GM19324 (cell line): ENCODE data around the gene PPARG.

Source experiments
- ATAC-seq: cut with Tn5 transposase; IDR thresholded peaks from one replicate; pipeline ENCODE4 v1.9.1; 2021; ENCODE audit warnings: mild to moderate bottlenecking, moderate library complexity; ENCODE audit not compliant: unreplicated experiment, low FRiP score

Gene PPARG

GRCh38 chr3:12339701-12340480 lies 51.0 kb downstream of the PPARG start:
- no peak for ATAC-seq

- ATAC-seq, result no peak
Observed at GRCh38 chr3:12340506-12340905, 51.6 kb downstream of the PPARG start.

- no peak for ATAC-seq
Observed at GRCh38 chr3:12342151-12342550, 53.3 kb downstream of the PPARG start.

- ATAC-seq, result no peak
Observed at GRCh38 chr3:12343047-12343501, 54.2 kb downstream of the PPARG start.

GRCh38 chr3:12345141-12345561 lies 56.3 kb downstream of the PPARG start:
- ATAC-seq, result no peak

- ATAC-seq, result no peak
Observed at GRCh38 chr3:12345584-12346494, 57.0 kb downstream of the PPARG start.

GRCh38 chr3:12347301-12347700 lies 58.4 kb downstream of the PPARG start:
- no peak for ATAC-seq

GRCh38 chr3:12349895-12350811 lies 61.3 kb downstream of the PPARG start:
- no peak for ATAC-seq

- ATAC-seq, result no peak
Observed at GRCh38 chr3:12351145-12351544, 62.3 kb downstream of the PPARG start.

- no peak for ATAC-seq
Observed at GRCh38 chr3:12352253-12352652, 63.4 kb downstream of the PPARG start.

GRCh38 chr3:12352755-12353154 lies 63.9 kb downstream of the PPARG start:
- ATAC-seq, result no peak

- no peak for ATAC-seq
Observed at GRCh38 chr3:12353796-12354525, 65.1 kb downstream of the PPARG start.

GRCh38 chr3:12356175-12356574 lies 67.3 kb downstream of the PPARG start:
- no peak for ATAC-seq

- no peak for ATAC-seq
Observed at GRCh38 chr3:12356996-12357395, 68.1 kb downstream of the PPARG start.

GRCh38 chr3:12357456-12357855 lies 68.6 kb downstream of the PPARG start:
- ATAC-seq, result no peak

GRCh38 chr3:12363397-12364195 lies 74.7 kb downstream of the PPARG start:
- no peak for ATAC-seq

GRCh38 chr3:12367346-12367745 lies 78.5 kb downstream of the PPARG start:
- ATAC-seq, result no peak

- no peak for ATAC-seq
Observed at GRCh38 chr3:12369029-12369428, 80.2 kb downstream of the PPARG start.

GRCh38 chr3:12369598-12369997 lies 80.7 kb downstream of the PPARG start:
- no peak for ATAC-seq
